ENCODE data around the gene KLHDC7B. TPM values are rescaled to one million over a fixed set of nuclear protein-coding genes. Genes with fewer than 3 reads are reported as not detected.

The KLHDC7B gene
- 0.10 TPM for total RNA-seq
- long read RNA-seq: 0 reads

DNA sequence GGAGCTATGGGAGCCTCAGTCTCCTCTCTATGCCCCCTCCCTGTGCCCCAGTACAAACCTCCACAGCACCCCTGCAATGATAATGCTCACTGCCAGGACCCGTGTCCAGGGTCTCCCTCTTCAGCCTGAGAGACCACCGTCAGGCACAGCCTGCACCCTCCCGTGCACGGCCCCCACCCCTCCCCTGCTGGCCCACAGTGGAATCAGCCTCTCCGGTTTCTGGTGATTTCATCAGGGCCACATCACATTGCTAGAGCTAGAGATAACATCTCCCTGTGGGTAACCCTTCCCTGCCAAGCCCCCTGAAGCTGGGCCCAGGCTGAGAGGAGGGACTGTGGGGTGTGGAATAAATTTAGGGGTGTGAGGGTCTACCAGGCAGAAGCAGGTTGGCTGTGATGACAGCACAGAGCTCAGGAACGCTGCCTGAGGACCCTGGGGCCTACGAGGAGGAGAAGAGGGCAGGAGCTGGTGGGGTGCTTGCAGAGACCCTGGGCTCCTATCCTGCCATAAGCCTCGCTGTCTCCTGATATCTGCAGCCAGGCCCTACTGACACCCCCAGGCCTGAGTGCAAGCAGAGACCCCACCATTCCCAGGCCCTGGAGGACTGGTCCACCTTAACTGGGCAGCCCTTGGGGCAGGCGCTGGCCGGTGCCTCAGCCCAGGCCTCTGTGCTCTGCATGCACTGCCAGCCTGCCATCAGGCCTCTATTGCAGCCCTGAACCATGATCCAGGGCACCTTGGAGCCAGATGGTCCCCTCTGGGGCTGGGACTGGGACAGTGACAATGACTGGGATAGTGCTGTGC lies at the start of gene KLHDC7B:
Gene KLHDC7B, plus strand, starts transcription at position 378 of the 804 bp plus-strand sequence. Its CDS starts 345 bp downstream, at position 723.
- no peak for DNase-seq (ENCODE audit: low spot score)

DNA sequence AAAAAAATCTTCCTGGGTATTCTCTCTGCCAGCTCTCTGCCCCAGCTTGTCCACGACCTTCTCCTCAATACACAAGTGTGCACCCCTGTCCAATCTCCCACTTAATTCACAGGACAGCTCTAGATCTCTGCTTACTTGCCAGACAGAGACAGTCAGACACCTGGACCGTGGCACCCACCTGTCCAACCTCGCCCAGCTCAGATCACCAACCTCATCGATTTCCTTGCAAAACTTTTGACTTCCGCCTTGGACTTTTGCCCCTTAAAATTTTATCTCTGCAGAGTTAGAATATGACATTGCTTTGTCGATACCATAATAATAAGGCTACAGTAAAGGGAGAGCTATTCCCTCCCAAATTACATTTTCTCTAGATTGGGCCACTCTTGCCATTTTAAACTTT lies 48.6 kb upstream of the KLHDC7B start:
- no peak for DNase-seq (ENCODE audit: low spot score)

DNA sequence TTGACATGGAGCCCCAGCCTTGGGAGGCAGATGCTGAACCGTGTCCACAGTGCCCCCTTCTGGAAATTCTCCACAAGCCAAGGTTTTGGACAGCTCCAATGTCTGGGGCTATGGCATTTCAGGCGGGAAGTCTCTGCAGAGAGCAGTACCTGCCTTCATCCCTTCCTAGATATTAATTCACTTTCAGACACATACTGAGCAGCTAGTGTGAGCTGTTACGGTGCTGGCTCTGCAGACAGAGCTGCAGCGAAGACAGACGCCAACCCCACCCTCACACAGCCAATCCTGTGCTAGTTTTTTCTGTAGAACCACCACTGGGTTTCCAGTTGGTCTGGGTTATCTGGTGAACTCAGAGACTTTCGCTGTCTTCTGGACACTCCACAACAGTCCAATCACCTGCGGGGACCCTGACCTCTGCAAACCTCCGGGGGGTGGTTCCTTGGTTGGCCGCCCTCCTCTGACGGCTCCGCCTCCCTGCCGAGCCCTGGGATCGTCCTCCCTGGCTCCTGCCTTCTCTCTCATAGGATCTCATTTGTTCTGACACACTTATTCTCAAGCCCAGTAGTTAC lies 47.3 kb upstream of the KLHDC7B start:
- no peak for DNase-seq (ENCODE audit: low spot score)

DNA sequence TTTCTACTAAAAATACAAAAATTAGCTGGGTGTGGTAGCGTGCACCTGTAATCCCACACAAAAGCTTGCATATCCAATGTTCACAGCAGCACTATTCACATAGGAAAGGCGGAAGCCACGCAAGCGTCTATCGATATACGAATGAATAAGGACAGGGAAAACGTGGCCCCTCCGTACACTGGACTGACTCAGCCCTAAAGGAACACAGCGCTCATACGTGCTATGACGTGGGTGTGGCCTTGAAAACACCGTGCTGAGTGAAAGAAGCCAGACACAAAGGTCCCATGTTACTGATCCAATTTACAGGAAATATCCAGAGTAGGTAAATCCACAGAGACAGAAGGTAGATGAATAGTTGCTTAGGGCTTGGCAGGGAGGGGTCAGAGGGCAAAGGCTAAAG lies 45.2 kb upstream of the KLHDC7B start:
- no peak for DNase-seq (ENCODE audit: low spot score)

DNA sequence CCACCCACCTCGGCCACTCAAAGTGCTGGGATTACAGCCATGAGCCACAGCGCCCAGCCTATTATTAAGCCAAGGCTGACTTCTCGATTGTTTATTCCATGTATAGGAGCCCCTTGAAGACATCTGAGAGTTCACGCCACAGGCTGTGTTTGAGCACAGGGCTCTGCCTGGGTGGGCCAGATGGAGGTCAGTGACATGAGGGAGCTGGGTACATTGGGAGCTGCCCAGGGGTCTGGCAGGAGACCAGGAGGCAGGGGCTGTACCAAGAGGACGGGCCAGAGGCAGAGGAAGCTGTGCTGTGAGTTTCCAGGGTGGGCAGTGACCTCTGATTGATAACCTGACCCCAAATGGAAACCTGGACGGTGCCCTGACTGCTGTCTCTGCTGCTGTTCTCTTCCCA lies 43.6 kb upstream of the KLHDC7B start:
- no peak for DNase-seq (ENCODE audit: low spot score)

DNA sequence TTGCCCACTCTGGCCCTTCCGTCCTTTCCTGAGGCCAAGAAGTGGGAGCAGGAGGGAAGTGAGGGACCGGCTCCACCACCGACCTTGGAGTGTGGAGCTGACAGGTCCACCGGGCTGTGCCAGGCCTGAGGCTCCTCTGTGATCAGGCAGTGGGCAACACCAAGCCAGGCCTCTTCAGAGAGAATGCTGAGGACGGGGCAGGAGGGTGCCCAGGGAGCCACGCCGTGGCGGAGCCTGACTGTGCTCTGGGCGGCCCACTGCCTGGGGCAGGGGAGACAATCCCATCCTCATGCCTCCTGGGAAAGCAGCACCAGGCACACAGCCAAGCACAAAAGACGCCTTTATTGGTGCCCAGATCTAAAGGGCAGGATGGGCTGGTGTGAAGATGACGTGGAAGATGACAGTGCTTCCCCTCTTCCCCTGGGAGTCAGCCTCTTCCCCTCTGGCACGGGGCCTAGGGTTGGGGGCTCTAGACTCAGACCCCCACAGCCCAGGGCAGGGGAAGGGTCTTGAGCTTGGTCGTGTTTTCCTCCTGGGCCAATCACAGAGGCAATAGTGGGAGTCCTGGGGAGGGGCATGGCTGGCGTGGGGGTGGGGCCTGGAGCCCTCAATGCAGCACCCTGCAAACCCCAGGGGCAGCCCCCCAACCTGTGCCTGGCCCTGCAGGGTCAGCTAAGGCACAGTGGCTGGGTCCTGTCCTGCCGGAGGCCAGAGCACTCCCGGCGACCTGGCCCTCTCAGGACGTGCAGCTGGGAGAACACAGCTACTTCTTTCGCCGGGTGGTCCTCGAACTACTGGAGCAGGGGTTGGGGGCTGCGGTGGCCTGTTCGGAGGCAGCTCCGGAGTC lies 42.8 kb upstream of the KLHDC7B start:
- no peak for DNase-seq (ENCODE audit: low spot score)

DNA sequence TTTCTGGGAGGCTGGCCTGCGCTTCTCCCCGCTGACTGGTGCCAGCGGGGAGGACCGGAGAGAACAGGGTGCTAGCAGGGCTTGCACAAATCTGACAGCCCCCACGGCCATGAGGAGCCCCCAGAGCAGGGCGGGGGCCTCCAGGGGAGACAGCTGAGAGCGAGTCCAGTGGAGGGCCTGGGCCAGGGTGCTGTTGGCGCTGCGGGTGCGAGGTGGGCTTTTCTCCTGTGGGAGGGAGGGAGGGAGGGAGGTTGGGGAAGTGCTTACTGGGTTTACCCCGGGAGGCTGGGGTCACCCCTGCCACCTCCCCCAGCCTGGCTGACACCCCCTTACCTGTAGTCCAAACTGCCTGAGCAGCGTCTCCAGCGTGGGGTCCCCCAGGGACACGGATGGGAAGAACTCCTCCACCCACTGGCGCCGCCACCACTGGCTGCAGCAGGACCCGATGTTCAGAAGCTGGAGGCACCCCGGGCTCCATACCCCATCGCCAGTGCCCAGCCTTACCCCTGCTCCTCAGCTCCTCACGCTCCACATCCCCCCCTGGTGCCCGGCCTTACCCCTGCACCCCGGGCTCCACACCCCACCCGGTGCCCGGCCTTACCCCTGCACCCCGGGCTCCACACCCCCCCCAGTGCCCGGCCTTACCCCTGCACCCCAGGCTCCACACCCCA lies 42.1 kb upstream of the KLHDC7B start:
- DNase-seq (ENCODE audit: low spot score): no peak

DNA sequence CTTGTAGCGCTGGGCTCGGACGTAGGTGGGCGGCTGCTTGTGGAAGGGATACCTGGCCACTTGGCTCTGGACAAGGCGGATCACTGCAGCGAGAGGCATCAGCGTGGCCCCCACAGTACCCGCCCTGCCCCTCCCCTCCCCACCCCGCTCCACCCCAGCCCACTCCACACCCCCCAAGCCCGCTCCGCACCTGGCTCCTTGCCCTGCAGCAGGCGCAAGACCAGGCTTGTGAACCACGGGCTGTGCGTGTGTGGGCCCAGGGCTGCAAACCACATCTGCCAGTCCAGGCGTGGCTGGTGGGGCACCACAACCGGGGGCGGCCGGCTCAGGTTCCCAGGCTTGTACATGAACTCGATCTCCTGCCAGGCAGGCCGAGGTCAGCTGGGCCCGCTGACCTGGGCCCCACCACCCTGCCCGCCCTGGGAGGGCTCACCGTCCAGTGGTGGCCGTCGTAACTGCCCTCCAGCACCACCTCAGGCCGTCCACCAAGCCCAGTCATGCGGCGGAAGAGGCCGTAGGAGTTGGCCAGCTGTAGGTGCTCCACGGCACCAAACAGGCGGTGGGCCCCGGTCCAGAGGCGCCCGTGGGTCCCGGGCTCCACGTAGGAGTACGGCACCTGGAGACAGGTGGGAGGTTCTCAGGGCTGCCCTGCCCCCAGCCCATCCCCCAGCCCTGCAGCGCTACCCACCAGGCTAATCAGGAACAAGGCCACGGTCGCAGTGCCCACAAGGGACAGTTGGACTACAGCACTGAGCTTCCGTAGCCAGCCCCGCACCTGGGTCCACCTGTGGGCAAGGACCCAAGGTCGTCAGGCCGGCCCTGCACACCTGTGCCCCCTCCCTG lies 41.1 kb upstream of the KLHDC7B start:
- no peak for DNase-seq (ENCODE audit: low spot score)

DNA sequence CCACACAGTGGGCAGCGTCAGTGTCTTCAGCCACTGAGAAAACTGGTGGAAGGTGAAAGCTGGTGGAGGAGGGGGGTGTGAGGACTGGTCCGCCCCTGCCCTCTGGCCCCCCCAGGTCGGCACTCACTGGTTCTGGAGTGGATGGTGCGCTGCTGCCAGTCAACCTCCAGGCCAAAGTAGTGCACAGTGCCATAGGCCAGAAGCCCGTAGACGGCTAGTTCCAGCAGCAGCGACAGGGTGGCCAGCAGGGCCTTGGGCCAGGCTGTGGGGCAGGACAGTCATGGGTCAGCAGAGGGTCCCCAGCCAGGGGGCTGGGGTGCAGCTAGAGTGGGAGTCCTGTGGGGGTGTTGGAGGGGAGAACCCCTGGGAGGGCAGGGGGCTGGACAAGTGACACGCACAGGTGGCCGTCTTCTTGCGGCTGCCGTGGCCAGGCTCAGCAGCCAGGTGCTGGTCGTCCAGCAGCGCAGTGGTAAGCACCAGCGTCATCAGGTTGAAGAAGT lies 40.4 kb upstream of the KLHDC7B start:
- no peak for DNase-seq (ENCODE audit: low spot score)

DNA sequence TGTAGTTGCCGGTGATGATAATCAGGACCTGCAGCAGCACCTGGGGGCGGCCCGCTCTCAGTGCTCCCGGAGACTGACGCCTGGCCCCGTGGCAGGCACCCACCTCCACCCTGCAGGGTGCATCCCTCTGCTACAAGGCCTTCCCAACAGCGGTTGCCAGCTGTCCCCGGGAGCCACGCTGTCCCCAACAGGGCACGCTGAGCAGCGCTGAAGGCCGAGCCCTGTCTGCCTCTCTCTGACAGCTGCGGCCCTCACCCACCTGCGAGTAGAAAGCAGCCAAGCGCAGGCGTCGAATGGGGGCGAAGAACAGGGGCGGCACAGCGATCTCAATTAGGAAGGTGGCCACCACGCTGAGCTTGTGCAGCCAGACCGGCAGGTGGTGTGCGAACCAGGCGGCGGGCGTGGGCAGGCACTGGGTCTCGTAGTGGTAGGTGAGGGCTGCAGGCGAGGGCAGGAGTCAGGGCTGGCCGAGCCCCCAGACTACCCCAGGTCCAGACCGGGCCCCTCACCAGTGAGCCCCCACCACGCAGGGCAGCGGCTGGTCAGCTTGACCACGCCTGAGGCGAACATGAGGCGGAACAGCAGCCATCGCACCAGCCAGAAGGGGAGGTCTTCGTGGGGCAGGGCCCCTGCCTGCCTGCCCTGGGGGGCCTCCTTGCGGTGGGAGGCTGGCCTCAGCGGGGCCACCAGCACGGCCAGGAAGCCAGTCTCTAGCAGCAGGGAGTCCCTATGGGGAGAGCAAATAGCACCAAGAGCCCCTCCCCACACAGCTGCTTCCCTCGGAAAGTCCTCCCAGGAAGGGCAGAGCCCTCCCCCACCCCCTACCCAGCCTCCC lies 39.7 kb upstream of the KLHDC7B start:
- DNase-seq (ENCODE audit: low spot score): no peak

DNA sequence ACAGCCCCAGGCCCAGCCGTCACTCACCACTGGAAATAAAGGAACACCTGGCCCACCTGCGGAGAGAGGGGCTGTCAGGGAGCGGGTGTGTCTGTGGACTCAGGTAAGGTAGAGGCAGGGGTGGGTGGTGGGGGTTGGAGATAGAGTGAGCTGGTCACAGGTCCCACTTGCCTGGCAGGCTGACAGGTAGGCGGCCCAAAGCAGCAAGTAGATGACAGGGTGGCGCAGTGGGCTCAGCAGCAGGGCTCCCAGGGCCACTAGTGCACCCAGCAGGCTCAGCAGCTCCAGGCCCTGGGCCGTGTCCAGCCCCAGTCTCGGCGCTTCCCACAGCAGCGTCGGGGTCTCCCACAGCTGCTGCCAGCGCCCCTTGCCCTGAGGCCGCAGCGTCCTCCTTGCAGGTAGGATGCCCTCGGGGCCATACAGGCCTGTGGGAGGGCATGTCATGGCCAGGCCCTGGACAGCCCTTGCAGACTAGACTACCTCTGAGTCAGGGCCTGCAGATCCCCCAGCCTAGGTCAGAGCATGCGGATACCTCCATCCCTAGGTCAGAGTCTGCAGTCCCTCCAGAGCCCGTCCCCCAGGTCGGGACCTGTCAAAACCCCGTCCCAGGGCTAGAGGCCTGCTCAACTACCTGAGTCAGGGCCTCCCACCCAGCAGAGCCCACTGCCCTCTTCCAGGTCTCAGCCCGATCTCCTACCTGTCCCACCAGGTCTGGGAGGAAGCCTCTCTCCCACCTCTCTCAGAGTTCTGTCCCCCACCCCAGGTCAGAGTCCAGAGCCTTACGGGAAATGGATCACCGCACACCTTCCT lies 38.9 kb upstream of the KLHDC7B start:
- no peak for DNase-seq (ENCODE audit: low spot score)

DNA sequence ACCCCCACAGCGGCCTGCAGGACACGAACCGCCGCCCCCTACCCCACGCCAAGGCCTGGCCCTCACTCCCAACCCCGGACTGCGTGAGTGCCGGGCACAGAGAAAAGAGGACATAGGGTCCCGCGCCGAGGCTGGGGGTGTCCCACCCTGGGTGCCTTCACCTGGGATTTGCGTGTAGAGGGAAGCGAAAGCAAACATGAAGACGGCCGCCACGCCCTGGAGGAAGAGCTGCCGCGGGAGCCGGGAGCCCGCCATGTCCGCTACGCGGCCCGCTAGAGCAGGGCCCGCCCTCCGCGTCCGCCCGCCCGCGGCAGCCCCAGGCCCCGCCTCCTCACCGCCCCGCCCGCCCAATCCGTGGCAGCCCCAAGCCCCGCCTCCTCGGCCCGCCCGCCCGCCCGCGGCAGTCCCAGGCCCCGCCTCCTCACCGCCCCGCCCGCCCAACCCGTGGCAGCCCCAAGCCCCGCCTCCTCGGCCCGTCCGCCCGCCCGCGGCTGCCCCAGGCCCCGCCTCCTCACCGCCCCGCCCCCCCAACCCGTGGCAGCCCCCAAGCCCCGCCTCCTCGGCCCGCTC lies 38.2 kb upstream of the KLHDC7B start, which contains the start of gene LMF2:
Gene LMF2, minus strand, starts transcription at position 282 of the 570 bp plus-strand sequence. Its CDS starts 27 bp downstream, at position 255.
- DNase-seq (ENCODE audit: low spot score): peak; percentile 98

DNA sequence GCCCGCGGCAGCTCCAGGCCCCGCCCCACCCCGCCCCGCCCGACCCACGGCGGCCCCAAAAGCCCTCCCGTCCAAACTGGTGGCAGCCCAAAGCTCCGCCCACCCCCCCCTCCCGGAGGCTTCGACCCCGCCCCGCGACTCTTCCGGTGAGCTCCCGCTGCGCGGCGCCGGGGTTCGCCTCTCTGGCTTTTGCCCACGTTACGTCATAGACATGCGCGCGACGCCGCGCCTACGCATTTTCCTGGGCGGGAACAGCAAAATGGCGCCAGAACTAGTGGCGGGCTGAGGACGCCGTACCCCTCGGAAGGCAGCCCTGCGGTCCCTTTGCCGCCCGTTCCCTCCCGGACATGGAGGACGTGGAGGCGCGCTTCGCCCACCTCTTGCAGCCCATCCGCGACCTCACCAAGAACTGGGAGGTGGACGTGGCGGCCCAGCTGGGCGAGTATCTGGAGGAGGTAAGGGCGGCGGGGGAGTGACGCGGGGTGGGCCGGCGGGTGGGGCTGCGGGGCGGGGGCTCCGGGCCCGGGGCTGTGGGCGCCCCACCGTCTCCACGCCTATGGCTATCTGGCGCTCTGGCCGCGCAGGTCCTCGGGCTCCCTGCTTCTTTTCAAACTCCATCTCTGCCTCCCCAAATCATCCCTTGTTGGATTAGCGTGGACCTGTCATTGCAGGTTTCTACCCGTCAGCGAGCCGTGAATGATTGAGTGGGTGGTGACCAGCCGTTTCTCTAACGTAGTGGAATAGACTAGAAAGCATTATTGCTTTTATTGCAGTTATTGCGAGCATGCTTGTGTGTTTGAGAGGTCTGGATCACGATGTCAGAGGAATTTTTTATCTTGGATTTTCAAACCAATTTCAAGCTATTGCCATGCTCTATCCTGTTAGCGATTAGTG lies 37.5 kb upstream of the KLHDC7B start, which contains the start of gene NCAPH2:
Gene NCAPH2, plus strand, starts transcription at position 234 of the 894 bp plus-strand sequence. Its CDS starts 114 bp downstream, at position 348.
- DNase-seq (ENCODE audit: low spot score): peak; percentile 99

DNA sequence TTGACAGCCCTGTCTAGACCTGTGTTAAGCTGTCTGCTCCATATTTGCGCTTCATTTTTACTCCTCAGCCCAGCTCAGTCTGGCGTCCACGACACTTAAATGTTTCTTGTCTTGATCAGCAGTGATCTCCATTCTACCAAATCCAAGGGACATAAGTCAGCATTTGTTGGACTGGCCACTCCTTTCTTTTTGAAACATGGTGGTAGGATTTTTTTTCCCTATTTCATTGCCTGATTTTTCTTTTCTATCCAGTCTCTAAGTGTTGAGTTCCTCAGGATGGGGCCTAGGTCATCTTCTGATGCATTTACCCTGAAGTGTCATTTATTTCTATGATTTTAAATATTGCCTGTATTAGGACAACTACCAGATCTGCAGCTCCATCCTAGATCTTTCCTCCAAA lies 36.8 kb upstream of the KLHDC7B start:
- no peak for DNase-seq (ENCODE audit: low spot score)

DNA sequence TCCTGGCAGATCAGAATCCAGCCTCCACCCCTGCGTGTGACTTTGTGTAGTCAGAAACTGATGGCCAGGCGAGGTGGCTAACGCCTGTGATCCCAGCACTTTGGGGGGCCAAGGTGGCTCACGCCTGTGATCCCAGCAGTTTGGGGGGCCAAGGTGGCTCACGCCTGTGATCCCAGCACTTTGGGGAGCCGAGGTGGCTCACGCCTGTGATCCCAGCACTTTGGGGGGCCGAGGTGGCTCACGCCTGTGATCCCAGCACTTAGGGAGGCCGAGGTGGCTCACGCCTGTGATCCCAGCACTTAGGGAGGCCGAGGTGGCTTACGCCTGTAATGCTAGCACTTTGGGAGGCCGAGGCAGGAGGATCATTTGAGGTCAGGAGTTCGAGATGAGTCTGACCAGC lies 32.5 kb upstream of the KLHDC7B start:
- DNase-seq (ENCODE audit: low spot score): no peak

DNA sequence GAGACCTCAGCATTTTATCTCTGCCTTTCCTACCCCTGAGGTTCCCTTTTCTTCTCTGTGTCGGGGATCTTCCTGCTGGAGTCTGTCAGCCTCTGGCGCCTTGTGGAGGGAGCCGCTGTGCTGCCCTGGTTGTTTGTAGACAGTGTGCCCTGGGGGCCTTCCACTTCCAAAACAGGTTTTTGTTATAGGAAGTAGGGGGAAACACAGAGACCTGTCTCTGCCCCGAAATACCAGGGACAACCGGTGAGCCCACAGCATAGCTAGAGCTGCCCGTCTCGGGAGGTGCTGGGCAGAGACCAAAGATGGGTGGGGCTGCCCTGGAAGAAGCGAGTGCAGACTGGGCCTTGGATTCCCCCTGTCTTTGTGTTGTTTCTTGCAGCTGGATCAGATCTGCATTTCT lies 29.6 kb upstream of the KLHDC7B start:
- DNase-seq (ENCODE audit: low spot score): no peak

DNA sequence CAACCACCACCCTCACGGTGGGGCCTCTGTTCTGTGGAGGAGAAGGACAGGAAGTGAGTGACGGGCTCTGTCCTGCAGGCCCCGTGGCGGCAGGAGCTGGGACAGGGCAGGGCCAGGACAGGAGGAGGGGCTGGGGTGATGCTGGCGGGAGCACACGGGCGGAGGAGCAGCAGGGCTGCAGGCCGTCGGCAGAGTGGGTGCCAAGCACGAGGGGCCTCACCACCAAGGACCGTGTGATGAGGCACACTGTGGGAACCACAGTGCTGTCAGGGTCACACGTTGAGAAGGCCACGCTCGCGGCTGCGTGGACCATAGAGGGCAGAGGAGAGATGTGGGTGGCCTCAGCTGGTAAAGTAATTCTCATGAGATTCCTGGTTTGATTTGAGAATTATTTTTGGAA lies 28.8 kb upstream of the KLHDC7B start:
- DNase-seq (ENCODE audit: low spot score): no peak

Measured in mesenteric fat pad (tissue), 1 donor.